ENCODE data around the gene C21orf58.
"Not testable (repeated sequence)": the region's sequence is repeated elsewhere in the genome, so short reads cannot be mapped to it uniquely, and the experiment has no call there.

The C21orf58 gene

GRCh38 chr21:46322351-46323226 is 1.1 kb downstream of the C21orf58 start:
- no peak for DNase-seq

- DNase-seq: no peak
Observed at GRCh38 chr21:46320331-46320801, 3.3 kb downstream of the C21orf58 start.

- no peak for DNase-seq
Observed at GRCh38 chr21:46319186-46319585, 4.5 kb downstream of the C21orf58 start.

GRCh38 chr21:46318464-46318845 is 5.2 kb downstream of the C21orf58 start:
- no peak for DNase-seq

GRCh38 chr21:46317710-46318463 is 5.8 kb downstream of the C21orf58 start:
- DNase-seq: peak; percentile 97

GRCh38 chr21:46316708-46317324 is 6.9 kb downstream of the C21orf58 start:
- no peak for DNase-seq

GRCh38 chr21:46314441-46315020 is 9.1 kb downstream of the C21orf58 start:
- DNase-seq: no peak

- DNase-seq: no peak
Observed at GRCh38 chr21:46312949-46313348, 10.7 kb downstream of the C21orf58 start.

GRCh38 chr21:46311568-46311967 is 12.1 kb downstream of the C21orf58 start:
- DNase-seq: no peak

GRCh38 chr21:46310260-46310659 is 13.4 kb downstream of the C21orf58 start:
- not testable (repeated sequence) for DNase-seq

- no peak for DNase-seq
Observed at GRCh38 chr21:46308431-46308830, 15.2 kb downstream of the C21orf58 start.

GRCh38 chr21:46307625-46308024 is 16.0 kb downstream of the C21orf58 start:
- no peak for DNase-seq

GRCh38 chr21:46304955-46305354 is 18.7 kb downstream of the C21orf58 start:
- DNase-seq: no peak

GRCh38 chr21:46304437-46304836 is 19.2 kb downstream of the C21orf58 start:
- DNase-seq: no peak

- no peak for DNase-seq
Observed at GRCh38 chr21:46301759-46302158, 21.9 kb downstream of the C21orf58 start.

- no peak for DNase-seq
Observed at GRCh38 chr21:46299167-46299566, 24.5 kb downstream of the C21orf58 start.

GRCh38 chr21:46297338-46298271 is 26.1 kb downstream of the C21orf58 start:
- DNase-seq: no peak

- DNase-seq: no peak
Observed at GRCh38 chr21:46295996-46296752, 27.5 kb downstream of the C21orf58 start.

- DNase-seq: no peak
Observed at GRCh38 chr21:46295177-46295770, 28.4 kb downstream of the C21orf58 start.

- DNase-seq: no peak
Observed at GRCh38 chr21:46294647-46295176, 29.0 kb downstream of the C21orf58 start.

Data from NCI-H345 (cell line).